Mesenchymal stem cell (in vitro differentiated cells and primary cell): ENCODE results near the gene GPSM1.
"Not testable (repeated sequence)": the region's sequence is repeated elsewhere in the genome, so short reads cannot be mapped to it uniquely, and the experiment has no call there.

Experiments used
- DNase-seq: peaks from one replicate; pipeline ENCODE4 v3.0.0-alpha.2; 2013
- H2AFZ ChIP-seq: one replicate; pipeline ENCODE4 v1.6.1; 2013; ENCODE audit warnings: low read depth, mild to moderate bottlenecking, control low read depth, inconsistent platforms, low read length, moderate library complexity
- H2AK5ac ChIP-seq: 2 replicates; pipeline ENCODE4 v1.6.1; 2013; ENCODE audit warnings: low read length, moderate library complexity, mild to moderate bottlenecking, inconsistent platforms; ENCODE audit not compliant: severe bottlenecking
- H2BK120ac ChIP-seq: one replicate; pipeline ENCODE4 v1.6.1; 2013; ENCODE audit warnings: low read depth, mild to moderate bottlenecking, inconsistent platforms, low read length, moderate library complexity
- H2BK12ac ChIP-seq, 2 experiments: one replicate each; pipeline ENCODE4 v1.6.1; 2013; ENCODE audit warnings: inconsistent platforms in 2 of 2, low read length in 2 of 2, mild to moderate bottlenecking in 2 of 2, moderate library complexity in 2 of 2, control low read depth in 1 of 2
- H2BK15ac ChIP-seq: one replicate; pipeline ENCODE4 v1.6.1; 2013; ENCODE audit warnings: mild to moderate bottlenecking, low read depth, inconsistent platforms; ENCODE audit not compliant: poor library complexity, severe bottlenecking
- H2BK5ac ChIP-seq: 2 replicates; pipeline ENCODE4 v1.6.1; 2013; ENCODE audit warnings: low read depth, mild to moderate bottlenecking, low read length, control low read depth, inconsistent platforms; ENCODE audit not compliant: poor library complexity, severe bottlenecking
- H3K14ac ChIP-seq, 2 experiments: one replicate each; pipeline ENCODE4 v1.6.1; 2013; ENCODE audit warnings: inconsistent platforms in 2 of 2, low read length in 2 of 2, control low read depth in 1 of 2, mild to moderate bottlenecking in 1 of 2, moderate library complexity in 1 of 2
- H3K18ac ChIP-seq, 2 experiments: one replicate each; pipeline ENCODE4 v1.6.1; 2013; ENCODE audit warnings: inconsistent platforms in 2 of 2, low read length in 2 of 2, control low read depth in 1 of 2, low read depth in 1 of 2, mild to moderate bottlenecking in 1 of 2
- H3K23ac ChIP-seq, 2 experiments: one replicate each; pipeline ENCODE4 v1.6.1; 2013; ENCODE audit warnings: inconsistent platforms in 2 of 2, low read length in 2 of 2, mild to moderate bottlenecking in 2 of 2, moderate library complexity in 2 of 2, control low read depth in 1 of 2
- H3K27ac ChIP-seq: 2 replicates; pipeline ENCODE4 v1.5.1; 2013; ENCODE audit warnings: mild to moderate bottlenecking, moderate library complexity, low read length, control low read depth, inconsistent platforms; ENCODE audit not compliant: poor library complexity, severe bottlenecking
- H3K27me3 ChIP-seq, 2 experiments: 2 replicates each; pipeline versions ENCODE4 v1.6.1 to v1.7.0; 2013; ENCODE audit warnings: low read length in 2 of 2, mild to moderate bottlenecking in 2 of 2, moderate library complexity in 2 of 2, control low read depth in 1 of 2, inconsistent platforms in 1 of 2; ENCODE audit not compliant: control insufficient read depth in 1 of 2, insufficient read depth in 1 of 2
- H3K36me3 ChIP-seq, 2 experiments: 2 replicates each; pipeline versions ENCODE4 v1.6.1 to v1.7.0; 2013; ENCODE audit warnings: low read length in 2 of 2, control low read depth in 1 of 2, inconsistent platforms in 1 of 2, low read depth in 1 of 2, mild to moderate bottlenecking in 1 of 2; ENCODE audit not compliant: insufficient read depth in 2 of 2, control insufficient read depth in 1 of 2
- H3K4ac ChIP-seq, 2 experiments: one replicate each; pipeline ENCODE4 v1.6.1; 2013; ENCODE audit warnings: inconsistent platforms in 2 of 2, low read length in 2 of 2, mild to moderate bottlenecking in 2 of 2, moderate library complexity in 2 of 2, control low read depth in 1 of 2, low read depth in 1 of 2
- H3K4me1 ChIP-seq: 2 replicates; pipeline ENCODE4 v1.6.1; 2013; ENCODE audit warnings: low read depth, low read length, control low read depth; ENCODE audit not compliant: control insufficient read depth, insufficient read depth
- H3K4me2 ChIP-seq: 2 replicates; pipeline ENCODE4 v1.6.1; 2013; ENCODE audit warnings: low read length, mild to moderate bottlenecking, inconsistent platforms; ENCODE audit not compliant: poor library complexity, severe bottlenecking
- H3K4me3 ChIP-seq, 2 experiments: 2 replicates each; pipeline versions ENCODE4 v1.5.1 to v1.7.0; 2013; ENCODE audit warnings: low read length in 2 of 2, mild to moderate bottlenecking in 2 of 2, control low read depth in 1 of 2, low read depth in 1 of 2; ENCODE audit not compliant: insufficient read depth in 1 of 2
- H3K79me1 ChIP-seq: replicated peaks from 2 replicates; pipeline ENCODE4 v1.6.1; 2013; ENCODE audit warnings: mild to moderate bottlenecking, control low read depth, low read length, inconsistent platforms; ENCODE audit not compliant: poor library complexity, severe bottlenecking
- H3K9ac ChIP-seq: 2 replicates; pipeline ENCODE4 v1.7.0; 2013; ENCODE audit warnings: mild to moderate bottlenecking, low read length, moderate library complexity
- H3K9me3 ChIP-seq: 2 replicates; pipeline ENCODE4 v1.7.0; 2013; ENCODE audit warnings: mild to moderate bottlenecking, low read length; ENCODE audit not compliant: control insufficient read depth
- H4K8ac ChIP-seq: one replicate; pipeline ENCODE4 v1.6.1; 2013; ENCODE audit warnings: inconsistent platforms, mild to moderate bottlenecking, low read length, moderate library complexity
- H4K91ac ChIP-seq: one replicate; pipeline ENCODE4 v1.6.1; 2013; ENCODE audit warnings: mild to moderate bottlenecking, low read length, inconsistent platforms
- WGBS: methylation state at CpG from one replicate; pipeline ENCODE4 v1.1.7; 2013; ENCODE audit warnings: mixed read lengths; 5-methylcytosine and 5-hydroxymethylcytosine counted together

The GPSM1 gene

DNA sequence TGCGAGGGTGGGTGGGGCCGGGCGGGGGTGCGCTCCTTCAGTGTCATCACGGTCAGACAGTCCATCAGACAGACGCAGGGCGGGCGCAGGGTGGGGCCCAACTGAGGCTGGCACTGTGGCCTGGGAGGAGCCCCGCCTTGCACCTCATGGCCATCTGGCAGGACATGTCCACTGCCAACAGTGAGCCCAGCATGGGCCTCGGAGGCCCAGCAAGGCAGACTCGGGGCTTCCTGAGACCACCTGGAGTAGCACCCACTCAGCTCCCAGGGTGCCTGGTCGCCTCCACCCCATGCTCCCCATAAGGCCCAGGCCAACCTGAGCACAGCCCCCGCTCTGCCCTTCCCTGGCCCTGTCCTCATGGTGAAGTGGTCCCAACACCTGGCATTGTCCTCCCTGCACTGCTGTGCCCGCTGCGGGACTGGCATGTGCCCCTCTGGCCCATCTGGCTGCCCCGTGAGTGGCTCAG, 8.5 kb upstream of the GPSM1 start:
- H4K91ac ChIP-seq = peak overlapping the region; percentile 18
- no peak overlapping the region for H2BK5ac ChIP-seq
- peak overlapping the region in 1 of 2 experiments; percentile 74 for H3K14ac ChIP-seq
- peaks cover 14% of the 10 kb centered on the region for H3K4me1 ChIP-seq
- no peak overlapping the region for H3K9ac ChIP-seq
- no peak overlapping the region for H2BK120ac ChIP-seq
- H3K79me1 ChIP-seq = no peaks in the 10 kb centered on the region
- 90% methylated on average over 16 of the region's 16 CpGs for WGBS
- H2BK12ac ChIP-seq = no peak overlapping the region
- peaks cover 0 to 14% of the 10 kb centered on the region in 2 experiments for H3K27me3 ChIP-seq
- no peak overlapping the region for H3K27ac ChIP-seq
- H3K4me3 ChIP-seq = no peak overlapping the region
- H3K9me3 ChIP-seq = peaks cover 13% of the 10 kb centered on the region
- peaks cover 0 to 4% of the 10 kb centered on the region in 2 experiments for H3K36me3 ChIP-seq
- H3K4ac ChIP-seq = no peak overlapping the region
- no peak overlapping the region for H4K8ac ChIP-seq
- H3K18ac ChIP-seq = no peak overlapping the region
- H2AK5ac ChIP-seq = no peak overlapping the region
- DNase-seq = no peak
- H3K23ac ChIP-seq = no peak overlapping the region
- no peak overlapping the region for H2BK15ac ChIP-seq
- no peak overlapping the region for H3K4me2 ChIP-seq
- no peak overlapping the region for H2AFZ ChIP-seq

GRCh38 chr9:136319244-136319643, 8.1 kb upstream of the GPSM1 start:
- peaks cover 13% of the 10 kb centered on the region for H3K9me3 ChIP-seq
- peak overlapping the region in 1 of 2 experiments; percentile 74 for H3K14ac ChIP-seq
- 96% methylated on average over 14 of the region's 14 CpGs for WGBS
- H3K27me3 ChIP-seq = peaks cover 0 to 16% of the 10 kb centered on the region in 2 experiments
- not testable (repeated sequence) for H3K9ac ChIP-seq, H3K4ac ChIP-seq, H2BK12ac ChIP-seq, H3K4me2 ChIP-seq, H2AK5ac ChIP-seq, H3K27ac ChIP-seq, H3K4me3 ChIP-seq, H4K8ac ChIP-seq, H2AFZ ChIP-seq, DNase-seq, H3K23ac ChIP-seq, H2BK15ac ChIP-seq, H3K79me1 ChIP-seq, H4K91ac ChIP-seq, H3K18ac ChIP-seq, H3K36me3 ChIP-seq, H2BK5ac ChIP-seq, H2BK120ac ChIP-seq
- peaks cover 14% of the 10 kb centered on the region for H3K4me1 ChIP-seq

- not testable (repeated sequence) for H2AFZ ChIP-seq, H3K4me2 ChIP-seq, DNase-seq, H3K4ac ChIP-seq, H3K36me3 ChIP-seq, H2BK12ac ChIP-seq, H3K23ac ChIP-seq, H2BK15ac ChIP-seq, H4K8ac ChIP-seq, H3K9me3 ChIP-seq, H2AK5ac ChIP-seq, H4K91ac ChIP-seq, H3K9ac ChIP-seq, H3K14ac ChIP-seq, H2BK120ac ChIP-seq, H3K27ac ChIP-seq, H3K4me3 ChIP-seq, H3K18ac ChIP-seq, H3K79me1 ChIP-seq, H2BK5ac ChIP-seq
- WGBS = 100% methylated on average over 2 of the region's 3 CpGs
- Histone ChIP-seq H3K4me1 (peaks cover 14% of the 10 kb centered on the region), H3K27me3 (peaks cover 0 to 16% of the 10 kb centered on the region in 2 experiments)
Observed at GRCh38 chr9:136319955-136320354, 7.4 kb upstream of the GPSM1 start.

DNA sequence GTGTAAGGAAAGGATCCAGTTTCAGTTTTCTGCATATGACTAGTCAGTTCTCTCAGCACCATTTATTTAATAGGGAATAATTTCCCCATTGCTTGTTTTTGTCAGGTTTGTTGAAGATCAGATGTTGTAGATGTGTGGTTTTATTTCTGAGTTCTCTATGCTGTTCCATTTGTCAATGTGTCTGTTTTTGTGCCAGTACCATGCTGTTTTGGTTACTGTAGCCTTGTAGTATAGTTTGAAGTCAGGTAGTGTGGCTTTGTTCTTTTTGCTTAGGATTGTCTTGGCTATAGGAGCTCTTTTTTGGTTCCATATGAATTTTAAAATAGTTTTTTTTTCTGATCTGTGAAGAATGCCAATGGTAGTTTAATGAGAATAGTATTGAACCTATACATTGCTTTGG, 6.4 kb upstream of the GPSM1 start:
- H2BK12ac ChIP-seq, H3K23ac ChIP-seq, H4K91ac ChIP-seq, H3K4me2 ChIP-seq, H3K36me3 ChIP-seq, H2AK5ac ChIP-seq, H3K9me3 ChIP-seq, H3K14ac ChIP-seq, DNase-seq, H3K9ac ChIP-seq, H2AFZ ChIP-seq, H4K8ac ChIP-seq, H3K4me3 ChIP-seq, H2BK15ac ChIP-seq, H3K27ac ChIP-seq, H3K79me1 ChIP-seq, H2BK120ac ChIP-seq, H2BK5ac ChIP-seq, H3K18ac ChIP-seq, H3K4ac ChIP-seq: not testable (repeated sequence)
- Histone ChIP-seq H3K27me3 (peaks cover 0 to 16% of the 10 kb centered on the region in 2 experiments), H3K4me1 (peaks cover 23% of the 10 kb centered on the region)
